Measurements from ENCODE around the gene BACH1. TPM values are rescaled to one million over a fixed set of nuclear protein-coding genes. Genes with fewer than 3 reads are reported as not detected.

The BACH1 gene
- total RNA-seq, 1 donor, result 232 TPM

DNA sequence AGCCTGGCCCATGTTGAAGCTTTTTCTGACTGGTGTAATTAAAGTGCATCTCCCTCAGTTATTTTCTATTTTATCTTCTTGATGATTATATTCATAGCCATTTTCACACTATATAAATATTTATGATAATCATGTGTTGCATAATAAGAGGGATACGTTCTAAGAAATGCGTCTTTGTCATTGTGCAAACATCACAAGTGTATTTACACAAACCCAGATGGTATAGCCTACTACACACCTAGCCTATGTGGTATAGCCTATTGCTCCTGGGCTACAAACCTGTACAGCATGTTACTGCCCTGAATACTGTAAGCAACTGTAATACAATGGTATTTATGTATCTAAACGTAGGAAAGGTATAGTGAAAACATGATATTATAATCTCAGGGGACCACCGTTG is 88.1 kb downstream of the BACH1 start:
- Histone ChIP-seq H3K4me1 (ENCODE audit: insufficient read depth, low read length) (no peaks in the 10 kb centered on the region), H3K4me3 (ENCODE audit: low read length) (no peak overlapping the region), H3K9me3 (ENCODE audit: low read depth, low read length) (no peaks in the 10 kb centered on the region), H3K27me3 (ENCODE audit: insufficient read depth, low read length) (no peaks in the 10 kb centered on the region)

DNA sequence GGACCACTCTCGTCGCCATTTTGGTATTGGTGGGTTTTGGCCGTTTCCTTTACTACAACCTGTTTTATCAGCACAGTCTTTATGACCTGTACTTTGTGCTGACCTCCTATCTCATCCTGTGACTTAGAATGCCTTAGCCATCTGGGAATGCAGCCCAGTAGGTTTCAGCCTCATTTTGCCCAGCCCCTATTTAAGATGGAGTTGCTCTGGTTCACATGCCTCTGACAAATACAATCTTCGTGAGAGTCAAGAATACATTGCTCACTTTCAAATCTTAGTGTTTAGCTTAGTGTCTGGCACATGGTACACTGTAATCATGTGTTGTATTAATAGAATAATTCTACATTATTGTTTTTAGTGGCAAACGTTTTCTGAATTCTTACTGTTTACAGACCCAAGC is 88.9 kb downstream of the BACH1 start:
- H3K4me3 ChIP-seq (ENCODE audit: low read length), result no peak overlapping the region
- H3K4me1 ChIP-seq (ENCODE audit: insufficient read depth, low read length), result no peaks in the 10 kb centered on the region
- H3K9me3 ChIP-seq (ENCODE audit: low read depth, low read length), result no peaks in the 10 kb centered on the region
- no peaks in the 10 kb centered on the region for H3K27me3 ChIP-seq (ENCODE audit: insufficient read depth, low read length)

DNA sequence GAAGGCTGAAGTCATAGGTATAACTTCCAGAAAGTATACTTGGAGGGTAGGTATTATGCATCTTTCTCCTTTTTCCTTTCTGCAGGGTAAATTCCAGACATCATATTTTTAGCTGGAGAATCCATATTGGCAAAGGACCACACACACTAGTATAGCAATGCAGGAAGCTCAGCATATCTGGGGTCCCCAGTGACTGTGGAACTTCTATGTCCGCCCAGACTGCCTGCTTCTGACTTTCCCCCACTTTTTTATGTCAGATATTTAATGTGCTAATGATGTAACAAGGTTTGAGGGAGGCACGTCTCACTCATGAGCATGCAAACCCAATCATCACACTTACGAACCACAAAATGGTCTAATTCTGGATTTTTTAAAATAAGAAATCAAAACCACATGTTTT is 90.4 kb downstream of the BACH1 start:
- Histone ChIP-seq H3K4me3 (ENCODE audit: low read length) (no peak overlapping the region), H3K9me3 (ENCODE audit: low read depth, low read length) (no peaks in the 10 kb centered on the region), H3K27me3 (ENCODE audit: insufficient read depth, low read length) (no peaks in the 10 kb centered on the region), H3K4me1 (ENCODE audit: insufficient read depth, low read length) (no peaks in the 10 kb centered on the region)

DNA sequence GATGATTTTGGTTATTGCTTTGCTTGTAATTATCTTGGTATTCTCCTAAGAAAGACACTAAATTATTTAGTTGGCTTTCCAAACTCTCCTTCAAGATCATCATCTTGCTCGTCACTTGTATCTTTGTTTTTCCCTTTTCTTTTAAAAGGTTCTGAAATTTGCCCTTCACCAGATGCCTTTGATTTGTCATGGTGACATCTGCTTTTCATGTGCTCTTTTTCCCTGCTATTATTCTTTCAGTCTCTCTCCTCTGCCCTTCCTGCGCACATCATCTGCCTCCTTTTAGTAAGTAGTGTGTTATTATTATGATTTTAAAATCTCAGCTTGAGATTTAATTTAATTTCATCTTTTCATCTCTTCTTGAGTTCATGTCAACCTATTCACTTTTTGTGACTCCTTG is 92.1 kb downstream of the BACH1 start:
- peaks cover 4% of the 10 kb centered on the region for H3K4me1 ChIP-seq (ENCODE audit: insufficient read depth, low read length)
- H3K27me3 ChIP-seq (ENCODE audit: insufficient read depth, low read length), result no peaks in the 10 kb centered on the region
- no peaks in the 10 kb centered on the region for H3K9me3 ChIP-seq (ENCODE audit: low read depth, low read length)
- no peak overlapping the region for H3K4me3 ChIP-seq (ENCODE audit: low read length)

DNA sequence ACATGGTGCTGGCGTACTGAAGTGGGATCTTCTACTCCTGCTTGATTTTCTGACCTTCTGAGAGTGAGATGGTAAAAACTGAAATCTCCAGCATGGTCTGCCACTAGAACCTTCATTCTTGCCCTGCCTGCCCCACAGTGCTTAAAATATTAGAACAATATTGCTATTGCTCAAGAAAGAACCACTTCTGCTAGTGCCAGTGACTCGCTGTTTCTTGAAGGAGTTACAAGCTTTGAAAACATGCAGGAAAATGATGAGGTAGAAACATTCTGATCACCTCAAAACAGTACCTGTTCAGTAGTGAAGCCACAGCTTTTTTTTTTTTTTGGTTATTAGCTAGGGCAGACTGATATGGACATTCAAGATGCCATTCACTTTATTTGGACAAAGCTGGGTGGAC is 95.3 kb downstream of the BACH1 start:
- H3K27me3 ChIP-seq (ENCODE audit: insufficient read depth, low read length), result no peaks in the 10 kb centered on the region
- peaks cover 17% of the 10 kb centered on the region for H3K9me3 ChIP-seq (ENCODE audit: low read depth, low read length)
- peaks cover 4% of the 10 kb centered on the region for H3K4me1 ChIP-seq (ENCODE audit: insufficient read depth, low read length)
- H3K4me3 ChIP-seq (ENCODE audit: low read length), result no peak overlapping the region

Other genes starting within 250 kb of the BACH1 start
- 120 TPM for gene CCT8, start 225.3 kb upstream of the BACH1 start, total RNA-seq
- 119 TPM for gene MAP3K7CL, start 168.3 kb upstream of the BACH1 start, total RNA-seq